ENCODE results near the gene MTMR10. TPM values are rescaled to one million over a fixed set of nuclear protein-coding genes. Genes with fewer than 3 reads are reported as not detected.

MTMR10 gene
- polyA plus RNA-seq, 2 of the 4 experiments (the other 2 are of a cell fraction) = 11.9 to 23.1 TPM

DNA sequence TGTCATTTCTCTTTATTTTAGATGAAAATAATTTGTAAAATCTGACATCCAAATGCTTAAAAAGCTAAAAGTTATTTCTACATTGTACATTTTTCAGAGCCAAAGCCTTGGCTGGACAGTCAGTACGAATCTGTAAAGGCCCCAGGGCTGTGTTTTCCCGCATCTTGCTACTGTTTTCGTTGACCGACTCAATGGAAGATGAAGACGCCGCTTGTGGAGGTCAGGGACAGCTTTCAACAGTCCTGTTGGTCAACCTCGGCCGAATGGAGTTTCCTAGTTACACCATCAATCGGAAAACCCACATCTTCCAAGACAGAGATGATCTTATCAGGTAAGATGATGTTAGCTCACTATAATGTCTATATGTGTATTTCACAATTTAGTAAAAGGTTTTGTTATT is 77.7 kb downstream of the MTMR10 start (continued):
- TF ChIP-seq REST (IDR thresholded peaks at IDR 0.05) (no peak), HEYL (CRISPR knock-in tag; IDR thresholded peaks at IDR 0.05) (no peak), RAD21 (conservative IDR thresholded peaks at IDR 0.05 in 1 of 2, IDR thresholded peaks at IDR 0.05 in 1 of 2) (no peak), CEBPB (IDR thresholded peaks at IDR 0.05) (no peak), ATOH8 (CRISPR knock-in tag; IDR thresholded peaks at IDR 0.05; ENCODE audit: low read depth) (no peak)

- no peak for ATAC-seq
- 87% methylated on average over 4 of the region's 4 CpGs for WGBS (ENCODE audit: missing lambda C conversion rate)
- Histone ChIP-seq H3K4me1 (peaks cover 5% of the 10 kb centered on the region; the same call in 1 of the 3 replicates), H3K27ac (no peak overlapping the region), H3K9me3 (no peaks in the 10 kb centered on the region), H3K4me3 (no peak overlapping the region), H3K4me2 (no peak overlapping the region)
- POLR2A ChIA-PET = no interaction called here
- TF ChIP-seq FOXS1 (CRISPR knock-in tag; IDR thresholded peaks at IDR 0.05) (no peak), ATOH8 (CRISPR knock-in tag; IDR thresholded peaks at IDR 0.05; ENCODE audit: low read depth) (no peak), CEBPB (IDR thresholded peaks at IDR 0.05) (no peak), EHF (CRISPR knock-in tag; IDR thresholded peaks at IDR 0.05) (no peak), HDAC2 (IDR thresholded peaks at IDR 0.05) (no peak), NR3C1 (IDR thresholded peaks at IDR 0.05) (no peak), HOXB5 (CRISPR knock-in tag; IDR thresholded peaks at IDR 0.05) (no peak), KDM1A (IDR thresholded peaks at IDR 0.05; ENCODE audit: low read depth) (no peak), HEYL (CRISPR knock-in tag; IDR thresholded peaks at IDR 0.05) (no peak), RAD21 (conservative IDR thresholded peaks at IDR 0.05 in 1 of 2, IDR thresholded peaks at IDR 0.05 in 1 of 2) (no peak), ZSCAN20 (CRISPR knock-in tag; IDR thresholded peaks at IDR 0.05) (no peak), POLR2A (IDR thresholded peaks at IDR 0.05; ENCODE audit: low read length) (no peak), JUNB (IDR thresholded peaks at IDR 0.05) (no peak)
- CTCF ChIA-PET = interaction anchor here (1.6 kb wide), 1 partner anchor 11 kb away, joined by 4 read pairs; no protein-coding TSS in a partner anchor
- no peak for FAIRE-seq
- no peak for DNase-seq (ENCODE audit: low read depth in 1 of 2, low spot score in 1 of 2)
Measured at GRCh38 chr15:30906366-30906765, 85.1 kb downstream of the MTMR10 start.

DNA sequence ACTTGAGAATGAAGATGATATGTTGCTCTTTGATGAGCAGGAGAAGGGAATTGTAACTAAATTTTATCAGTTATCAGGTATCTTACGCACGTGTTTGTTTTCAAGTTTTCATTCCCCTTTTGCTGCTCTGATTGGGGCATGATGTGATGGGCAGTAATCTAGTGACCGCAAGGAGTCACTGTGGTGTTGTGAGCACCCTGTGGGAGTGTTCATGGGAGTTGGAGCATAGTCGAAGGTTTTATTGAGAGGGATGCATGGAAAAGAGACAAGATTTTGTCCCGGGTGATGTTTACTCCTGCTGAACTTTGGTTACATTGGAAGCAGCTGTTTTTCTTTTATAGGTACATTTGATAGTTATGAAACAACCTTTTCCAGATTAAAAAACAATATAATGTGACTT is 85.6 kb downstream of the MTMR10 start:
- 83% methylated on average over 5 of the region's 5 CpGs for WGBS (ENCODE audit: missing lambda C conversion rate)
- no peak for ATAC-seq
- no peak overlapping the region for H3K27ac ChIP-seq
- no peaks in the 10 kb centered on the region for H3K9me3 ChIP-seq
- CTCF ChIA-PET = no interaction called here
- peaks cover 5% of the 10 kb centered on the region; the same call in 1 of the 3 replicates for H3K4me1 ChIP-seq
- POLR2A ChIA-PET = no interaction called here
- no peak for DNase-seq (ENCODE audit: low read depth in 1 of 2, low spot score in 1 of 2)
- no peak for FAIRE-seq
- no peak overlapping the region for H3K4me3 ChIP-seq
- TF ChIP-seq CEBPB (IDR thresholded peaks at IDR 0.05) = no peak
- no peak for TF ChIP-seq HEYL (CRISPR knock-in tag; IDR thresholded peaks at IDR 0.05)
- TF ChIP-seq E2F6 (IDR thresholded peaks at IDR 0.05; ENCODE audit: borderline replicate concordance, low read depth) = no peak
- peak in 1 of 2 experiments; percentile 25; a peak in 1 of 5 replicates for TF ChIP-seq RAD21 (conservative IDR thresholded peaks at IDR 0.05 in 1 of 2, IDR thresholded peaks at IDR 0.05 in 1 of 2)
- TF ChIP-seq, protein P1, sequence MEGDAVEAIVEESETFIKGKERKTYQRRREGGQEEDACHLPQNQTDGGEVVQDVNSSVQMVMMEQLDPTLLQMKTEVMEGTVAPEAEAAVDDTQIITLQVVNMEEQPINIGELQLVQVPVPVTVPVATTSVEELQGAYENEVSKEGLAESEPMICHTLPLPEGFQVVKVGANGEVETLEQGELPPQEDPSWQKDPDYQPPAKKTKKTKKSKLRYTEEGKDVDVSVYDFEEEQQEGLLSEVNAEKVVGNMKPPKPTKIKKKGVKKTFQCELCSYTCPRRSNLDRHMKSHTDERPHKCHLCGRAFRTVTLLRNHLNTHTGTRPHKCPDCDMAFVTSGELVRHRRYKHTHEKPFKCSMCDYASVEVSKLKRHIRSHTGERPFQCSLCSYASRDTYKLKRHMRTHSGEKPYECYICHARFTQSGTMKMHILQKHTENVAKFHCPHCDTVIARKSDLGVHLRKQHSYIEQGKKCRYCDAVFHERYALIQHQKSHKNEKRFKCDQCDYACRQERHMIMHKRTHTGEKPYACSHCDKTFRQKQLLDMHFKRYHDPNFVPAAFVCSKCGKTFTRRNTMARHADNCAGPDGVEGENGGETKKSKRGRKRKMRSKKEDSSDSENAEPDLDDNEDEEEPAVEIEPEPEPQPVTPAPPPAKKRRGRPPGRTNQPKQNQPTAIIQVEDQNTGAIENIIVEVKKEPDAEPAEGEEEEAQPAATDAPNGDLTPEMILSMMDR (IDR thresholded peaks at IDR 0.05) = 0 out of 3 replicates have a peak, but pooled peaks have one; percentile 9
- no peak for TF ChIP-seq HOXB13 (CRISPR knock-in tag; IDR thresholded peaks at IDR 0.05; ENCODE audit: low read depth)
- no peak for TF ChIP-seq TFCP2L1 (CRISPR knock-in tag; IDR thresholded peaks at IDR 0.05)
- TF ChIP-seq MAFK (IDR thresholded peaks at IDR 0.05; ENCODE audit: partially characterized antibody) = no peak
- no peak for TF ChIP-seq CHD2 (IDR thresholded peaks at IDR 0.05; ENCODE audit: low read length, partially characterized antibody)
- no peak for TF ChIP-seq KDM1A (IDR thresholded peaks at IDR 0.05; ENCODE audit: low read depth)
- TF ChIP-seq ATOH8 (CRISPR knock-in tag; IDR thresholded peaks at IDR 0.05; ENCODE audit: low read depth) = no peak
- TF ChIP-seq HDAC2 (IDR thresholded peaks at IDR 0.05) = no peak
- H3K4me2 ChIP-seq = no peak overlapping the region

All from A549 (cell line).